Calu3 (cell line): ENCODE data around the gene FLT4. TPM values are rescaled to one million over a fixed set of nuclear protein-coding genes. Genes with fewer than 3 reads are reported as not detected.
A peak's percentile ranks its signal among the peaks of the same experiment; 100 is the strongest.
"Not testable (repeated sequence)": the region's sequence is repeated elsewhere in the genome, so short reads cannot be mapped to it uniquely, and the experiment has no call there.

Experiments used
- BruUV-seq: library from RNA; stranded (reverse); fragments of 400-500 nt; replicated peaks from 2 replicates; lab custom pipeline; 2021; lab: Mats Ljungman, UMichigan
- CTCF ChIA-PET: fragments of 300-600 bp; sonication (Branson Sonifier 250); formaldehyde crosslinking; loops from one replicate; lab custom pipeline; 2022; ENCODE audit warnings: antibody characterized with exemption; lab: Charles Lee
- DNase-seq: peaks from one replicate; pipeline ENCODE4 v3.0.0; 2022
- H3K27ac Mint-ChIP-seq: one replicate; pipeline ENCODE4 v1.8.0; 2022; ENCODE audit warnings: mixed read lengths; ENCODE audit not compliant: unreplicated experiment
- H3K27me3 Mint-ChIP-seq: one replicate; pipeline ENCODE4 v1.8.0; 2022; ENCODE audit warnings: mixed read lengths; ENCODE audit not compliant: unreplicated experiment
- H3K36me3 Mint-ChIP-seq: one replicate; pipeline ENCODE4 v1.8.0; 2022; ENCODE audit warnings: mild to moderate bottlenecking, moderate library complexity, mixed read lengths; ENCODE audit not compliant: insufficient read depth, unreplicated experiment
- H3K4me1 Mint-ChIP-seq: one replicate; pipeline ENCODE4 v1.8.0; 2022; ENCODE audit warnings: mild to moderate bottlenecking, low read depth, mixed read lengths; ENCODE audit not compliant: unreplicated experiment
- H3K4me3 Mint-ChIP-seq: one replicate; pipeline ENCODE4 v1.8.0; 2022; ENCODE audit warnings: mild to moderate bottlenecking, low read depth, moderate library complexity, mixed read lengths; ENCODE audit not compliant: unreplicated experiment
- H3K9me3 Mint-ChIP-seq: one replicate; pipeline ENCODE4 v1.8.0; 2022; ENCODE audit warnings: low read depth, mixed read lengths; ENCODE audit not compliant: unreplicated experiment
- intact Hi-C: fragments of 100-400 bp; cut with micrococcal nuclease; formaldehyde crosslinking; loops from one replicate; pipeline ENCODE4 v1.10.0; 2022; ENCODE audit not compliant: unreplicated experiment
- total RNA-seq: library from RNA; stranded (reverse); gene quantifications from 2 replicates; pipeline ENCODE4 v1.2.3, GENCODE V29; 2022
- TF ChIP-seq, protein P1 (sequence below): fragments of 200-600 bp; IDR thresholded peaks from one replicate; pipeline ENCODE4 v1.8.0; 2022; ENCODE audit warnings: antibody characterized with exemption; ENCODE audit not compliant: unreplicated experiment

The FLT4 gene
- total RNA-seq, 1 experiment from 2014 or later = not detected

DNA sequence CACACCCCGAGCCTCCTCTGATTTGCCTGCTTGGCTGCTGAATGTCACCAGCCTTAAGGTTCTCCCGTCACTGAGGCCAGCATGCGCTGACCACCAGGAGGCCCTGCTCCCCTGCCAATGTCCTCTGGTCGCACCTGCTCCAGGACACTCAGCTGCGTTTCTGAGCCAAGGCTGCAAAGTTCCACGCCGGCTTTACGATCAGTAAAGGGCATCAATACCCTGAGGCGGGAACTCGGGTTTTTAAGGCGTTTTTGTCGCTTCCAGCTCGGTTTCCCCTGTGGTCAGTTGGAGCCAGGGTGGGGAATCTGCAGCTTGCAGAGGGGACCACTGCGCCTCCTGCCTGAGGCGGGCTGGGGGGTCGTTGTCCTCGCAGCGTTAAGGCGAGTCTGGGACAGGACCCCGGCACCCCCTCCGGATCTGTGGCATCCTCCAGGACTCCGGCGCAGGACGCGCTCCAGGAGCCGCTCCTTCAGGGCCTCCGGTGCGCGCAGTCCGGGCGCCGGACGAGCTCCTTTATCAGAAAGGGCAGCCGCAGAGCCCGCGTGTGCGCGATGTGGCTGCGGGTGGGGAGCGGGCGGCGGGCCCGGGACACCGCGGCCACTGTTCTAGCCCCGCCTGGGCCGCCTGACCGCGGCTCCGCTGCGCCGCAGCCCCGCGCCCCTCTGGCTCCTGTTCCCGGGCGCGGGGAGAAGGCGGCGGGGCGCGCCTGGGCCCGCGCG, 24.1 kb upstream of the FLT4 start:
- intact Hi-C loops = loop anchor here (5.0 to 10.0 kb wide), 2 partner anchors 44 to 1839 kb away; no protein-coding TSS in a partner anchor
- no peaks in the 10 kb centered on the region for H3K36me3 Mint-ChIP-seq
- H3K27me3 Mint-ChIP-seq = peaks cover 40% of the 10 kb centered on the region
- no peaks in the 10 kb centered on the region for H3K9me3 Mint-ChIP-seq
- H3K4me1 Mint-ChIP-seq = peaks cover 8% of the 10 kb centered on the region
- H3K27ac Mint-ChIP-seq = no peak overlapping the region
- CTCF ChIA-PET = no interaction called here
- BruUV-seq = no TSS peak
- TF ChIP-seq, protein P1, sequence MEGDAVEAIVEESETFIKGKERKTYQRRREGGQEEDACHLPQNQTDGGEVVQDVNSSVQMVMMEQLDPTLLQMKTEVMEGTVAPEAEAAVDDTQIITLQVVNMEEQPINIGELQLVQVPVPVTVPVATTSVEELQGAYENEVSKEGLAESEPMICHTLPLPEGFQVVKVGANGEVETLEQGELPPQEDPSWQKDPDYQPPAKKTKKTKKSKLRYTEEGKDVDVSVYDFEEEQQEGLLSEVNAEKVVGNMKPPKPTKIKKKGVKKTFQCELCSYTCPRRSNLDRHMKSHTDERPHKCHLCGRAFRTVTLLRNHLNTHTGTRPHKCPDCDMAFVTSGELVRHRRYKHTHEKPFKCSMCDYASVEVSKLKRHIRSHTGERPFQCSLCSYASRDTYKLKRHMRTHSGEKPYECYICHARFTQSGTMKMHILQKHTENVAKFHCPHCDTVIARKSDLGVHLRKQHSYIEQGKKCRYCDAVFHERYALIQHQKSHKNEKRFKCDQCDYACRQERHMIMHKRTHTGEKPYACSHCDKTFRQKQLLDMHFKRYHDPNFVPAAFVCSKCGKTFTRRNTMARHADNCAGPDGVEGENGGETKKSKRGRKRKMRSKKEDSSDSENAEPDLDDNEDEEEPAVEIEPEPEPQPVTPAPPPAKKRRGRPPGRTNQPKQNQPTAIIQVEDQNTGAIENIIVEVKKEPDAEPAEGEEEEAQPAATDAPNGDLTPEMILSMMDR = no peak
- DNase-seq = no peak
- no peak overlapping the region for H3K4me3 Mint-ChIP-seq

DNA sequence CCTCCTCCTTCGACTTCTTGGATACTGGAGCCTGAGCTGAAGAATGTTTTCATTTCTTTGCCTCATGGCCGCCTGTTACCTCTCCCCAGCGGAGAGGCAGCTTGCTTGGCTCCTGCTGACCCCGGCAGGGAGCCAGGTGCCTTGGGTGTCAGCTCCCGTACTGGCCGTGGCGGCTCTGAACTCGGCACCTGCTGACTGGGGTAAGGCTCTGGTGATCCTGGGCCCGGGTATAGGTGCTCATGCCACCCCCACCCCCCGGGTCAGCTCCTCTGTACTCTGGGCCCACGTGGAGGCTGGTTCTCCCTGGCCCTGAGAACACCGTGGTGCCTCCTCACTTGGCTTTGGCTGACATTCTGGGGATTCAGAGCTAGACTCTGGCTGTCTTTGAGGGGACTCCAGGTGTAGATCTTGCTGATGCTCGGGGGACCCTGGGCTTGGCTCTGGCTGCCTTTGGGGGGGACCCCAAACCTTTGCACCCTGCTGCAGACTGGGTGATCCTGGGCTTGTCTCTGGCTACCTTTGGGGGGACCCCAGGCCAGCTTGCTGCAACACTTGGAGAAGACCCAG, 22.6 kb upstream of the FLT4 start:
- H3K9me3 Mint-ChIP-seq, BruUV-seq, DNase-seq, H3K4me1 Mint-ChIP-seq, H3K27ac Mint-ChIP-seq, H3K36me3 Mint-ChIP-seq, H3K4me3 Mint-ChIP-seq: not testable (repeated sequence)
- intact Hi-C loops = loop anchor here (5.0 to 10.0 kb wide), 2 partner anchors 45 to 1837 kb away; no protein-coding TSS in a partner anchor
- CTCF ChIA-PET = interaction anchor here (2.2 kb wide), 1 partner anchor 60 kb away, joined by 20 read pairs; no protein-coding TSS in a partner anchor
- peaks cover 46% of the 10 kb centered on the region for H3K27me3 Mint-ChIP-seq

DNA sequence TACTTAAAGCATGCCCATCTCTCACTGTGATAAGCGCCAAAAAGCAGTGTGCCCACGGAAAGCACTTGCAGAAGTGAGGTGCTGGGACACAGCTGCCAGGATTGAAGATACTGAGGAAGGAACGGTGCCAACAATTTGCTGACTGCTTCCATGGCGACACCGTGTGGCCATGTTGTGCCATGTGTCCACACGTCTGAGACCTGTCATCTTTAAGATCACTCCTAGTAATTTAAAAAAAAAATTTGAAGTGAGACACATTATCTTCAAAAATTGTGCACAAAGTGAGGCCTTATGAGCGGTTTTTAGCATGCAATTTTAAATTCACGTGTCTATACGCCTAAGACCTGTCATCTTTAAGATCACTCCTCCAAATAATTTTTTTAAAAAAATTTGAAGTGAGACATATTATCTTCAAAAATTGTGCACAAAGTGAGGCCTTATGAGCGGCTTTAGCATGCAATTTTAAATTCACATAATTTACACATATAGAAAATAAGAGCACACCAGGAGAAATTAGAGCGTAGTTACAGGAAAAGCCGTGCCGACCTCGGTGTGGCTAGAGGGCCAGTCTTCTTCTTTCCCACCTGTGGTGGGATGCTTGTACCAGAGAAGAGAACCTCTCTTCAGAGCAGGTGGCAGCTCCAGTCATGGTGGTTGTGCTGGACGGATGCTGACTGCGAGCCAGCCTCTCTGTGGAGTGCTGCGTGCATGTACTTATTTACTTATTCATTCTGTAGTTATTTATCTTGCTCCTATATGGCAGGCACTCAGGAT, 21.4 kb upstream of the FLT4 start:
- intact Hi-C loops = loop anchor here (1.0 to 10.0 kb wide), 3 partner anchors 47 to 1836 kb away; no protein-coding TSS in a partner anchor

DNA sequence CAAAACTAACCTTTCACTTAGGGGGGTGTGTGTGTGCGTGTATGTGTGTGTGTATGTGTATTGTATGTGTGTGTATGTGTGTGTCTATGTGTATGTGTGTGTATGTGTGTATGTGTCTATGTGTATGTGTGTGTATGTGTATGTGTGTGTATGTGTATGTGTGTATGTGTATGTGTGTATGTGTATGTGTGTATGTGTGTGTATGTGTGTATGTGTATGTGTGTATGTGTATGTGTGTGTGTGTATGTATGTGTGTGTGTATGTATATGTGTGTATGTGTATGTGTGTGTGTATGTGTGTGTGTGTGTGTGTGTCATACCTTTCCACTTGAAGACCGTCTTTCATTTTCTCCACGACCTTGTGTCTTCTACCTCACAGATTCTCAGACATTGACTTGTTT, 20.8 kb upstream of the FLT4 start:
- Mint-ChIP-seq H3K4me1 (peaks cover 8% of the 10 kb centered on the region), H3K36me3 (no peaks in the 10 kb centered on the region), H3K4me3 (no peak overlapping the region), H3K27me3 (peaks cover 54% of the 10 kb centered on the region), H3K9me3 (no peaks in the 10 kb centered on the region), H3K27ac (no peak overlapping the region)
- TF ChIP-seq, protein P1 = no peak
- intact Hi-C loops = loop anchor here (1.0 to 10.0 kb wide), 3 partner anchors 47 to 1835 kb away; no protein-coding TSS in a partner anchor
- no TSS peak for BruUV-seq
- CTCF ChIA-PET = interaction anchor here (0.7 to 2.2 kb wide), 2 partner anchors 58 to 203 kb away, joined by 4 to 20 read pairs; no protein-coding TSS in a partner anchor
- DNase-seq = no peak

More for the DNA sequence above, 21.4 kb upstream of the FLT4 start:
- Mint-ChIP-seq H3K4me1 (peaks cover 8% of the 10 kb centered on the region), H3K4me3 (no peak overlapping the region), H3K36me3 (no peaks in the 10 kb centered on the region), H3K9me3 (no peaks in the 10 kb centered on the region), H3K27me3 (peaks cover 50% of the 10 kb centered on the region), H3K27ac (no peak overlapping the region)
- TF ChIP-seq, protein P1 = peak; percentile 80
- BruUV-seq = no TSS peak
- DNase-seq = peak; percentile 75
- CTCF ChIA-PET = interaction anchor here (0.6 to 2.2 kb wide), 3 partner anchors 59 to 204 kb away, joined by 3 to 20 read pairs (median 4); no protein-coding TSS in a partner anchor
